HG03432 (cell line): Measurements from ENCODE around the gene TLN1.

Experiments used
- ATAC-seq: cut with Tn5 transposase; IDR thresholded peaks from one replicate; pipeline ENCODE4 v1.9.1; 2021; ENCODE audit warnings: mild to moderate bottlenecking, moderate library complexity; ENCODE audit not compliant: unreplicated experiment

TLN1 gene

DNA sequence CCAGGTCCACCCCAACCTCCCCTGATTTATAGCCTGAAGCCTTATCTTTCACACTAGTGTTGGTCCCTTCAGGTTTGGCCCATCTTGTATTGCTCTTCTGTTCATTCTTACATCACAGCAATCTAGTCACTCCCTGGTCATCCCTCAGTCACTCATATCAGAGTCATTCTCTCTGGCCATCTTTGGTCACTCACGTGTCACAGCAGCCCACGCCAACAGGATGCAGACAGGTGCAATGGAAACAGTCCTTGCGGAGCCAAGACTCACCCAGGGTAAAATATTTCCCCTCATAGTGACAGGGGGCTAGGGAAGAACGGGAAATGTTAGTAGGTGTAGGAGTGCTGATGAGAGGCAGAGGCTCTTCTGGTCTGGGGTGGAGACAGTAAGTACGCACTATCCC lies 21.5 kb upstream of the TLN1 start:
- ATAC-seq: no peak

DNA sequence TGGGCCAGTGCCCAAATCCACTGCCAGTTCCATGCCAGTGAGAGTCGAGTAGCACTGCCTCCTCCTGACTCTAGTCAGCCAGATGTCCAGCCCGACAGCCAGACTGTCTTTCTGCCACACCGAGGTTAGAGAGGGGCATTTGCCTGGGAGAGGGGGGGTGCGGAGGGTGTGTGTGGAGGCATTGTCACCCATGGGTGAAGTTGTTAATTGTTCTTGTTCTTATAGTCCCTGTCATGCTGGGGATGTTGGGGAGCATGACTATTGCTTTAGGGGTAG lies 18.2 kb upstream of the TLN1 start:
- no peak for ATAC-seq

DNA sequence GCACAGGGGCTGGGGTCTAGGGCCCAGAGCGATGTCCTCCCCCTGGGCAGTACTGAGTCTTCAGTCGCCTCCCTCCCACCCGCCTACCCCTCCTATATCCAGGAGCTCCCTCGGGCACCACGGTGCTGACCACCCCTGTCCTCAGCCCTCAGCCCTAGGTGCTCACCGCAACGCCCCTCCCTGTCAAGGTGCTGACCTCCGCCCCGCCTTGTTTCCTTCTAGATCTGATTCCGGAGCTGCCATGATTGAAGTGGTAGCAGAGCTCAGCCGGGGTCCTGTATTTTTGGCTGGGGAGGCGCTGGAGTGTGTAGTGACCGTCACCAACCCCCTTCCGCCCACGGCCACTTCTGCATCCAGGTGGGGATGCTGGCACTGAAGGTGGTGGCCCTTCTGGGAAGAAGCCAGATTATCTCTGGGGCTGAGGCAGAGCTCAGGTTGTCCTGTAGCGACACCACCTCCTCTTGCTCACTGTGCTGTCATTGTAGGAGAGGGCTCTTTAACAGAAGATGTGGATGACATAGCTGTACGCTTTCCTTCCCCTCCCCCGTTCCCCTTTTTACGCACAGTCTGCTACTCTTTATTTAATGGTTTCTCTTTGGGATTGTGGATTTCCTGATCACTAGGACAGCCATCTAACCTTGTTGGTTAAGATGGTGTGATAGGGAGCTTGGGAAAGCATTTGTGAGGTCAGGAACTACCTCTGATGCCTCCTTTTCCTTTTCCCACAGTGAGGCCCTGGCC lies 17.7 kb upstream of the TLN1 start:
- peak; percentile 32 for ATAC-seq

DNA sequence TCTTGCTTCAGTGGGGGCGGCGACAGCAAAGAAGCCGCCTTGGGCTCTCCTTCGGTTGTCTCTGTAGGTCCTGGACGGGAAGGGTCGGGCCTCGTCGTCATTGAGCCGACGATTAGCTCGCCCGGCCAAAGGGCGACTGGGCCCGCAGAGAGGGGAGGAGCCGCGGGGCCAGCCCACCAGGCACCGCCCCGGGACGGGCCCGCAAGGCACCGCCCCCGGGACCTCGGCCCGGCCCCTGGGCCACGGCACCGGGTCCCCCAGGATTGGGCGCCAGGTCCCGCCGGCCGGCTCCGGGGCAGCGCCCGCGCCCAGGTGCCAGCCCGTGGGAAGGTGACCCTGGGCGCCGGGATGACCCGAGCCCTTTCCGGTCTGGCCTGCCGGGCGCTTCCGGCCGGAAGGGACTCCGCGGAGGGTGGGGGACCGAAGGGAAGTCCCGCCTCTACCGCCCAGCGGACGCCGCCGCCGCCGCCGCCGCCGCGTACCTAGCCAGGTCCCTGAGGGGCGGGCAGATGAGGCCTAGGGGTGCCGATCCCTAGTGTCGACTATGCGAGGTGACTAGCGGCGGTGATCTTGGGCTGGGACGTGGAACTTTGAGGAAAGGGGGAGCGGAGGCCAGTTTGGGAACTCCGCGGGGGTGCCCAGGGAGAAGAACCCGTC lies 17.0 kb upstream of the TLN1 start, which contains the start of the genes GBA2 and RGP1:
TSS of gene GBA2 (minus strand) at position 371 of the 657 bp plus-strand sequence. CDS start 524 bp downstream, outside the sequence.
TSS of gene RGP1 (plus strand) at position 430 of the 657 bp plus-strand sequence. CDS start 469 bp downstream, outside the sequence.
- ATAC-seq: peak; percentile 89

DNA sequence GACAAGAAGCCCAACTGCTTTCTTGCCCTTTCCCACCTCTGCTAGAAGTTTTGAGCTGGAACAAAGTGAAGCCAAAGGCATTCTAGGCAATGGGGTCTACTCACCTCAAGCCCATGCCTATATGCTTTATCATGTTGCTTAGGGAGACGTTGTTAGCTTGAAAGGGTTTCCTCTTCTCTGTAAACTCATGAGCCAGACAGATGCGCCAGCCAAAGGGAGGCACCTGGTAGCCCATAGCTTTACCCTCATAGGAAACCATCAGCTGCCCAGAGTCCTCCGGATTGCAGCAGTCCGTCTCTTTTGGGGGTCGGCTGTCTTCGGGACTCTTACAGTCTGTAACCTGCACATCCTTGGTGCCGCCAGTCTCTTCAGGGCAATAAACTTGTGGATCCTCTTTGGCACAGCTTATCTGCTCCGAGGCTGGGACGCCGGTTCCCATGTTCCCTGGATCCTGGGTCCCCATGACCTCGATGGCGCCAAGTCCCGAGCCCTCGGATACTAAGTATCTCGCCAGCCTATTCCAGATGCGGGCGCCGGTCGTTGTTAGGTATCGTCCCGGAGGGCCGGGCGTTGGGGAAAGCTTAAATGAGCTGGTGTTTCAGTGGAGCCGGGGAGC lies 16.4 kb upstream of the TLN1 start:
- ATAC-seq: no peak

DNA sequence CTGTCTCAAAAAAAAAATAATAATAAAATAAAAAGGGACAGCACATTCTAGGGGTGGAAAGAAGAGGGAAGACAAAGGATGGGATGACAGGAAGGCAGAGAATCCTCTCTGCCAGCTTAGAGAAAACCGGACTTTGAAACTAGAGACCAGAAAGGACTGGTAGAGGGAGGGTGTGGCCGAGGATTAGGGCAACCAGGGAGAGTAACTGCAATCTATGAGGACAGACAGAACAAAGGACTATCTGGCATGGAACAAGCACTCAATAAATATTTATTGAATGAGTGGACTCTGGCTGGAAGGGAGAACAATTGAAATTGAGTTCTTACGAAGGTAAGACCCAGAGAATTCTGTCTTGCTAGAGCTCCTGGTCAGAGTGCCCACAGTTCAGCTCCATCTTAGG lies 14.6 kb upstream of the TLN1 start:
- ATAC-seq: no peak

DNA sequence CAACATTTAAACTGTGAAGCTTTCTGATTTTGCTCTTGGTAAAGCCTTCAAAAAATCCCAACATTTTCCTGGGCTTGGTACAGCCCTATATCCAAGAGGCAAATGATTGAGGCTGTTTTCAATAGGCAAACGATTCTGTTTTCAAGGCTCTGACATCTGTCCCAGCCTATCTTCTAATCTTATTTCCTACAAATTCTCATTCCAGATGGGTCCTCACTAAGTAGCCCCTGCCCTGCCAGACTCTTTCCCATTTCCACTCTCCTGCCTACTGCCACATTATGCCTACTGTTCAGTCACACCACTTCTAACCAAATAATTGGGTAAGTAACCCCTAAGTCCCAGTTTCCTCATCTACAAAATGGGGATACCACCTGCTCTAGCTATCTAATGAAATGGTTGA lies 13.6 kb upstream of the TLN1 start:
- ATAC-seq: no peak

DNA sequence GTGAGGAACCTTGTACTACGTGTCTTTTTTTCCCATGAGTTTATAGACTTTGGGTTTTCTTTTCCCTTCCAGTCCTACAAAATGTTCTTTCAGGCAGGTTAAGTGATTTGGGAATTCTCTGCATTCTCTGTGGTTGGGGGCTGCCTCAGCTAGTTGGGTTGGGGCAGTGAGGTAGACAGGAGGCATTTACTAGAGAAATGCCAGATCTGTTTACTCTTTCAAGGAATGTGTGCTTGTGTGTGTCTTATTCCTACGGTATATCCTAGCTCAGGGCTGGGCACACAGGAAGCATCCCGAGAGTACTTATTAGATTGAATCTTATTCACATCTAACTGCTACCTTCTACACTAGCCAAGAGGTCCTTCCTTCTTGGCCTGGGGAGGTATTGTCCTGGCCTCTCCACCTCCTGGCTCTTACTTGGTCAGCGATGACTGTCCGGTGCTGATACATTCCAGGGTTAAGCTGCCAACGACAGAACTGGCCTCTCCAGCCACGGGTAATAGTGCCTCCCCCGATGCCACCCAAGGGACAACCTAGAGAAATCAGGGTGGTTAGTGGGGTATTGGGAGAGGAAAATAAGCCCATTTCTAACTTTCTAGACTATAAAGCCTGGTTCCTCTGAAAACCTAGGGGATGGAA lies 12.0 kb upstream of the TLN1 start:
- no peak for ATAC-seq

DNA sequence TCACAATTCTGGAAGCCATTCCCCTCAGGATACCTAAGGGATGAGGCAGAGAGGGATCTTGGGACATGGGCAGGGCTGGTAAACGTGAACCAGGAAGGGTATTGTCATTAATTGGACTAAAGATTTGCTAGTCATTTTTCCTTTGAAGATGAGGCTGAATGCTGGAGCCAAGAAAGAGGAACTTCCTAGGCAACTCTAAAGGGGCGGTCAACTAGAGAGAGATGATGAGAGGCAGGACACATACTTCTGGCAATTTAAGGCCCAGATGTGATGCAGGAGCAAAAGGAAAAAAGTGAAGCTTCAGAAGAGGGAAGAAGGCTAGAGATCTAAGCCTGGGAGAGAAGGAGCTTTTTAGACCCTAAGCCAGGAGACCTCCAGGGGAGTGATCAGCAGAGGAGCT lies 11.5 kb upstream of the TLN1 start:
- ATAC-seq: no peak

DNA sequence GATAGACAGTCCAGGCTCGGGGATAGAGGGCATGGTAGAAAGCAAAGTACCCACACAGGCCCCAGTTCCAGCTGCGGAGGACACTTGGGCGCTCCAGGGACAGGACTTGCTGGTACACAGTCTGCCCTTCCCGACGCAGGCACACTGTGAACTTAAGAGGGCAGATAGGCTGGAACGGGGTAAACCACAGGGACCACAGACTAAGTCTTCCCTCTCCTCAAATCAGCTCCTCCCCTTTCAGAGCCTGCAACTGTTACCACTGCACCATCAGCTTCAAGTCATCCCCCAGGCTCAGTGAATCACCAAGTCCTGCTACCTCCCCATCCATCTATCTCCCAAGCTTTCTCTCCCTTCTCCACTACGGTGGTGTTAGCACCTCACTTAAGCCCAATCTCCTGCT lies 9.7 kb upstream of the TLN1 start:
- ATAC-seq: no peak

DNA sequence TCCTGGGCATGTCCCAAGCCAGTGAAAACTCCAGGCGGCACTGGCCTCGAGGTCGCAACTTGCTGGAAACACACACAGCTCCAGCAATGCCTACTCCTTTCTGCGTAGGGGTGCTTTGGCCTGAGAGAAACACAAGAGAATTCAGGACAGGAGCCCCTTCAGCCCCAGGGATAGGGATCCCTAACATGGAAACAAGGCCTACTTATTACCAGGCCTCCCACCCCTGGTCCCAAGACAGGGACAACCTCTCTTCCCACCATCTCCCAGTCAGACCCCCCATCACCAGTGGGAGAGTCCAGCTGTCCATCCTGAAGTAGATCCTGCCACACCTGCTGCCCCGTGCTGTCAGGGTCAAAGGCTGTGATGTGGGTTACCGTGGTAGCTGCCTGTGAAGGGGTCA lies 8.2 kb upstream of the TLN1 start:
- ATAC-seq: no peak

DNA sequence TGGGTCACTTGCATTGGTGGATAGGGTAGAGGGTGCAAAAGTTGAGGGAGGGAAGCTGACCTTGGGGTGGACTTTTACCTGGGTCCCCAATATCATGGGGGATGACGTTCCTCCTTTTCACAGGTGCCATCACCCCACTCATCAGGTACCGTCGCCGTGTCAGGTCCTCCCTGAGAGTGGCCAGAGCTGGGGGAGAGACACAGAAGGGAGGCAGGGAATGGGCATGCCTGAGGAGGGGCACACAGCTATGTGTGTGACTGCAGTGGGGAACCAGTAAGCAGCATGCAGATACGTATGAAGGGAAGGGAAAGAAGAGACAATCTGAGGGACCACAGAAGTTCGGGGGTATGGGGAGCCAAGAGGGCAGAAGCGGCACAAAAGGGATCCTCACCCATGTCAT lies 6.9 kb upstream of the TLN1 start:
- no peak for ATAC-seq

DNA sequence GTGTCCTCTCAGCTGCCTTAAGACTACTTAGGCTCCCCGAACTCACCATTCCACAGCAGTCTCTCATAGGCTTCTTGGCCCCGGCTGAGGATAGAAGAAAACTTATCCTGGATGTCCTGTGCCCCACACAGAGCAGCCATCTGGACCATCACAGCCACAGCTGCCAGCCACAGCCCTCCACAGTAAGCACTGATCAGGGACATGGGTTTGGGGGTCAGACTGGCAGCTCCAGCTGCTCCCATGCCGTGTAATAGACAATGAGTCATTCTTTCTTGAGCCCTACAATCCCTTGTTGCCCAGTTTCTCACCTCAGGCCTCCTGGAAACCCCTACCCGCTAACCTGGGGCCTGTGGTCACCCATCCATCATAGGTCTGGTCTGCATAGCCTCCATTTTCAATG lies 6.2 kb upstream of the TLN1 start:
- no peak for ATAC-seq

DNA sequence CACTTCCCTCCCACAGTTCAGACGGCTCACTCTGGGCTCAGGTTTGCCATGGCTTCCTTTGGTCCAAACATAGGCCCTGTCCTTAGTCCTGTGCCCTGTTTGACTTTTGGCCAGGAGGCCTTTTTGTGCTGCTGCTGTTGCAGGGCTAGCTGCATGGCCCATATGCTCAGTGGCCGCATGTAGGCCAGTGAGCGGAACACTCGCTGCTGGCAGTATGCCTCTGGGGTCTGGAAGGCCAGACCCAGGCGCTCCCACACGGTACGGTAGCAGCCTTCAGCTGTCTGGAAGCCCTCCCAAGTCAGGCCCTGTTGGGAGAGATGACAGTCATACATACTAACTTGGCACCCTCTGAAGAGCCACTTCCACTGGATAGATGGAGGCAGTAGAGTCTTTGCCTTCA lies 5.1 kb upstream of the TLN1 start:
- ATAC-seq: no peak

DNA sequence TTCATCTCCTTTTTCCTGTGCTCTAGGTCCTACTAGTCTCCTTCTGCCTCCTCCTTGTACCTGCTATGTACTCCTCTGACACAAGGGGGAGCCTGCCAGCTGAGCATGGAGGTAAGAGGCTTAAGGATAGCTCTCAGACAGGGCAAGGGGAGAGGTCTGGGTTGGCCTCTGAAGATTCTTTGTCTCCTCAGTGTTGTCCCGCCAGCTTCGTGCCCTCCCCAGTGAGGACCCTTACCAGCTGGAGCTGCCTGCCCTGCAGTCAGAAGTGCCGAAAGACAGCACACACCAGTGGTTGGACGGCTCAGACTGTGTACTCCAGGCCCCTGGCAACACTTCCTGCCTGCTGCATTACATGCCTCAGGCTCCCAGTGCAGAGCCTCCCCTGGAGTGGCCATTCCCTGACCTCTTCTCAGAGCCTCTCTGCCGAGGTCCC lies 4.2 kb upstream of the TLN1 start:
- no peak for ATAC-seq

DNA sequence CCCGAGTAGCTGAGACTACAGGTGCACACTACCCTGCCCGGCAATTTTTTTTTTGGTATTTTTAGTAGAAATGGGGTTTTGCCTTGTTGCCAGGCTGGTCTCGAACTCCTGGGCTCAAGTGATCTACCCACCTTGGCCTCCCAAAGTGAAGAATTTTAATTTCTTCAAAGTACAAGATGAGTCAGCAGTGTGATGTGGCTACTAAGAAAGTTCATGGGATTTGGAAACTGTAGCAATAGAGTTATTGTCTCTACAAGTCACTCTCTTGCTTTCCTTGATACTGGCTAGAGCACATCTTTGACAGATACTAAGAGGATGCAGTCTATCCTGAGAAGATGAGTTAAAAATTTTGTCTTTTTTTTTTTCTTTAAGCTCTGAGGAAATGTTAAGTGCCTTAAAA lies 2.1 kb upstream of the TLN1 start:
- no peak for ATAC-seq

DNA sequence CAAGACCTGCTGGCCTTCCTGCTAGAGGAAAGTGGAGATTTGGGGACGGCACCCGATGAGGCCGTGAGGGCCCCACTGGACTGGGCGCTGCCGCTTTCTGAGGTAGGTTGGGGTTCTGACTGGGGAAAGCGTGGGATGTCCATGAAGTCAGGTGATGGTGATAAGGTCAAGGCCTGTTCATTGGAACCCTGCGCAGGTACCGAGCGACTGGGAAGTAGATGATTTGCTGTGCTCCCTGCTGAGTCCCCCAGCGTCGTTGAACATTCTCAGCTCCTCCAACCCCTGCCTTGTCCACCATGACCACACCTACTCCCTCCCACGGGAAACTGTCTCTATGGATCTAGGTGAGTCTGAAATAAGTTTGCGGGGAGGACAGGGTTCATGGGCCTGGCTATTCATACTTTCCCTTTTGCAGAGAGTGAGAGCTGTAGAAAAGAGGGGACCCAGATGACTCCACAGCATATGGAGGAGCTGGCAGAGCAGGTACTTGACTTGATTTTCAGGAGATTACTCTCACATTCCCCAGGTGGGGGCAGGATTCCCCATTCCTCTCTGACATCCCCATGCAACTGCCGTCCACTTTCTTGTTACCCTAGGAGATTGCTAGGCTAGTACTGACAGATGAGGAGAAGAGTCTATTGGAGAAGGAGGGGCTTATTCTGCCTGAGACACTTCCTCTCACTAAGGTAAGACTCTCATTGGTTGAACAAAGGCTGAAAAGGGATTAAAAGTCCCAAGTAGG lies 976 bp upstream of the TLN1 start:
- peak; percentile 0 for ATAC-seq

DNA sequence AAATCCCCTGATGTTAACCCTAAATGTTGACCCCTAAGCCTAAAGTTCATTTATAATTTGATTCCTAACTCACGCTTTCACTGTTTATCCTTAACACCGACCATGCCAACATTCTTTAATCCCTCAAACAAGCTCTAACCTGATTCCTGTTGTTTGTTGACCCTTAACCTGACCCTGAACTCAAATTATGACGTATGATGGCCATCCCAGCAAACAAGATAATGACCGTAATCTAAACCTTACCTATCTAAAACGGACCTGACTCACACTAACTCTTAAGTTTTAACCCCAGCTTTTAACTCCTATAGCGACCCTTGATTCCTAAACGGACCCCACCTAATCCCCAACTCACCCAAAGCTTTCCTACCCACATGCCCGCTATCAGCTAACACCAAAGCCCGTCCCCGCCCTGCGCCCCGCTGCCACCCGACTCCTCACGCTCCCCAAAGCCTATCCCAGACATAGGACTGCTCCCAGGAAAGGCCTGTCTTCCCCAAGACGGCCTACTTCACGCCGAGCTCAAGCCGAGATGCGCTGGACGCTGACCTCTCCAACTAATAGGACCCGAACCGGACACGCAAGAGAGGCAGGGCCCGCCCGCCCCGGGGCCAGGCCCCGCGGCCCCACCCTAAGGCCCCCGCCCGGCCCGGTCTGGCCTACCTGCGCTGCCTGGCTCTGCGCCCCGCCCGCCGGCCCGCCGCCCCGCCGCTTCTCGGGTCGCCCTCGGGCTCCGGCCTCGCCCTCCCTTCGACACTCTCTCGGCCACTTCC lies 395 bp downstream of the TLN1 start:
- peak; percentile 0 for ATAC-seq

DNA sequence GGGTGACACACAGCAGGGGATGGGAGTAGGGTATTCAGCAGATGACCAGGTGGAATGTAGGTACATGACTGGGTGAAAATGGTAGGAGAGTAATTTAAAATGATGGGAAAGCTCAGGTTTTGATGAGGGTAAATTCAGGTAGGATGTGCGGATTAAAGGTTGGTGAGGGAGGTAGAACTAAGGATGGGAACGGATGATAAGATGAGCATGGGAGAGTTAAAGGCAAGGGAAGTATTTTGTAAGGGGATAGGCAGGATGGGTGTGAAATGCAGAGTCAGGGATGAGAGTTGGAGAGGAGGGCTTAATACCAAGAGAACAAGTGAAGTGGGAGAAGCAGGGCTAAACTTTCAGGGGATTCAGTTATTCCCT lies 1.5 kb downstream of the TLN1 start:
- ATAC-seq: no peak

DNA sequence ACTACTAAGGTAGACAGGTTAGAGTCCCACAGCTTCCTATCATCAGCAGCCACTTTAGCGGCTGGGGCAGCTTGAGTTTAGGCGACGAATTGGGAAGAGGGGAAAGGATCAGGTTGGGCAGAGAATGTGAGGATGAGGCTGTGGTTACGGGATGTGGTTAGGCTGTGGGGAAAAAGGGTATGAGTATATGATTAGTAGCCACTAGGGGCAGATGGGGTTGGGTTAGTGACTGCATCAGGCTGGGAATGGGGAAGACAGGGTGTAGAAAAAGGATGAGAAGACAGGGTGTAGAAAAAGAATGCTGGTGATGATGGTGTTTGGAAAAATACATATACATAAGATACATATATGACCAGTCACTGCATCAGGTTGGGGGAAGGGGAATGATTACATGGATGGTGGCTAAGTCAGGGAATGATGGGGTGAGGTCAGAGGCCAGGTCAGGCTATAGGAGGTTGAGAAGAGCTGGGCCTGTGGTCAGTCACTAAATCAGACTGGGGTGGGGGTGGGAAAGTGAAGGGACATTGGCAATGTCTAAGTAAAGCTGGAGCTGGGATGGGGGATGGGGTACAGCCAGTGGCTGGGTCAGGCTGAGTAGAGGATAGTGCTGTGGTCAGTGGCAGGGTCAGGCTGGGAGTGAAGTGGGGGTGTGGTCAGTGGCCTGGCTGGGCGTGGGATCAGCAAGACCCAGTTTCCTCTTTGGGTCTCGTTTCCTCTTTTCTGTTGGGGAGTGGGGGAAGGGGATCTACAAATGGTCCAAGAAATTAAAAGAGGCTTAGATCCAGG lies 2.1 kb downstream of the TLN1 start:
- no peak for ATAC-seq
